HUDEP-2 (cell line): ENCODE data around the gene PRAMEF18.
"Not testable (repeated sequence)": the region's sequence is repeated elsewhere in the genome, so short reads cannot be mapped to it uniquely, and the experiment has no call there.

Source experiments
- DNase-seq, 76 experiments: peaks; one replicate each; lab custom pipeline; 2025; ENCODE audit not compliant: unreplicated experiment in 76 of 76; lab: John Stamatoyannopoulos, UW

Gene PRAMEF18

DNA sequence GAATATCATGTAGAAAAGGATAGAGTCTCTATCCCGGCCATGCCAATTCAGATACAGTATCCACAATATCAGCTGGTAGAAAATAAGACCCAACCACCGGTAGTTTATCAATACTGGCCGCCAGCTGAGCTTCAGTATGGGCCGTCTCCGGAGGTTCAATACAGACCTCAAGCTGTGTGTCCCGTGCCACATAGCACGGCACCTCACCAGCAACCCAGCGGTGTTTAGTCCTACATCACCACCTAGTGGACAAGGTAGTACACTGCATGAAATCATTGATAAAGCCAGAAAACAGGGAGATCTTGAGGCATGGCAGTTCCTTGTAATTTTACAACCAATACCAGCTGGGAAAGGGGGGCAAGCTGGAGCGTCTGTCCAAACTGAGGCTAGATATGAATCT, 17.2 kb downstream of the PRAMEF18 start:
- DNase-seq = not testable (repeated sequence)

DNA sequence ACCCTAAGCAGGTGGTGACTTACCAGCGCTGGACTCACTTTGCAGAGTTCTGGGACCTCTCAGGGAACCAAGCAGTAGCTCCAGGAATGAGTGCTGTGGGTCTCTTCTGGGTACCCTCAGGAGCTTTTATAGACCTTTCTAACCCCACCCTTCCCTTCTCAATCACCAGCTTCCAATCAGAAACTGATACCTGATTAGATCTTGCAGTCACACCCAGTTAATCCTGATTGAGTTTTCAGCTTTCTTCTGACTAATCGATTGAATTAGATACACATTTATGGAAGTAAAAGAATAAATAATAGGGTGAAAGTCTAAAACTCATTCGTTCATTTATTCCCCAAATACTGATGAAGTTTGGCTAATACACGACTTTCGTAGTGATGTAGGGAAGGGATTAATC, 24.6 kb downstream of the PRAMEF18 start, which contains the start of gene PRAMEF13:
PRAMEF13 (minus strand) TSS at position 101 of the 400 bp plus-strand sequence. CDS start 1,820 bp downstream, outside the sequence.
- not testable (repeated sequence) for DNase-seq
